Testis (tissue), 2 donors: Measurements from ENCODE around the gene CLCN6.

Experiments used
- CTCF ChIP-seq, 3 experiments: fragments of 450-650 bp in 2 of 3; fragments of 200-600 bp in 1 of 3; sonication (generic) in 1 of 3; IDR thresholded peaks; one replicate each; pipeline ENCODE4 v1.5.1; 2016 to 2019; ENCODE audit warnings: antibody characterized with exemption in 3 of 3, mild to moderate bottlenecking in 2 of 3, moderate library complexity in 1 of 3
- POLR2A ChIP-seq: fragments of 450-650 bp; IDR thresholded peaks from one replicate; pipeline ENCODE4 v1.6.1; 2017; ENCODE audit warnings: antibody characterized with exemption, mild to moderate bottlenecking, moderate library complexity

DNA sequence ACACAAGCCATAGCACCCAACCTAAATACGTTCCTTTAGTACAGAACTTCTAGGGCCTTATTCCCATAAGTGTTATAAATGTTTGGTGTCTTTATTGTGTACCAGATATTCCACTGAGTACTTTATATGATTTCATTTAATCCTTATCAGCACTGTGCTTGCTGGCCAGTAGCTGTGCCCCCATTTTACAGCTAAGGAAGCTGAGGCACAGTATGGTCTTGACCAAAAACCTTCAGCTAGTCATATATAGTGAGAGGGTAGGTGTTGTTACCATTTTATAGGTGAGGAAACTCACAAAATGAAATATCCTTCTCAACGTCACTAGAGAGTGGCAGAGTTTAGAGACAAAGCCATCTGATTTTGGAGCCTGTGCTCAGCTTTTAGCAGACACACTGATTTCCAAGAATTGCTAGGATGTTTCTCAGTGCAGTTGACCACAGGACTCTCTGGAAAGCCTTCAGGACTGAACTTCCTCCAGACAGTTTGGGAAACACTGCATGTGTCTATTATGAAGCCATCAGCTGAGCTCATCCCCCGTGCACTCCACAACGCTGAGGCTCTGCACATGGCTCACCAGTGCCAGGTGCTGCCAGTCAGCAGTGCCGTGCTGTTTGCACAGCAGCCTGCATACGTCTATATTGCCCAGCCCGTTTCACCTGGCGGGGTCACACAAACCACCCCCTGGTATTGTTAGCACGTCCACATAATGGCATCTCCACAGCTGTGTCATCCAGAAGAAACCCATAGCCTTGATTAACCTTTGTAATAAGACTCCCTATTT is 26.1 kb downstream of the CLCN6 start:
- TF ChIP-seq CTCF (IDR thresholded peaks at IDR 0.05) (no peak), POLR2A (no peak)
